ENCODE measurements around the gene KCNQ2. TPM values are rescaled to one million over a fixed set of nuclear protein-coding genes. Genes with fewer than 3 reads are reported as not detected.

KCNQ2 gene
- total and polyA plus RNA-seq, 8 donors: 0.54 to 12.5 (median 1.5) TPM

DNA sequence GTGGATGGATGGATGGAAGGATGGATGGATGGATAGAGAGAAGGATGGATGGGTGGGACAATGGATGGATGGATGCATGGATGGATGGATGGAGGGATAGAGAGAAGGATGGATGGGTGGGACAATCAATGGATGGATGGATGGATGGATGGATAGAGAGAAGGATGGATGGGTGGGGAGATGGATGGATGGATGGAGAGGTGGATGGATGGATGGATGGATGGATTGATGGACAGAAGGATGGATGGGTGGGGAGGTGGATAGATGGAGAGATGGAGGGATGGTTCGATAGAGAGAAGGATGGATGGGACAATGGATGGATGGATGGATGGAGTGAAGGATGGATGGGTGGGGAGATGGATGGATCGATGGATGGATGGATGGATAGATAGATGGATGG lies 20.1 kb upstream of the KCNQ2 start:
- Histone ChIP-seq H3K27ac (no peak overlapping the region), H3K4me3 (no peak overlapping the region), H3K27me3 (no peaks in the 10 kb centered on the region), H3K36me3 (no peaks in the 10 kb centered on the region), H3K4me1 (peaks cover 0 to 3% (median 0%) of the 10 kb centered on the region in 3 donors), H3K9me3 (no peaks in the 10 kb centered on the region)
- no peak for DNase-seq
- 70 to 90% methylated on average over 2 of the region's 2 CpGs for WGBS, 2 donors
- intact Hi-C loops (cut with DNase I): no loop called here
- no peak for FAIRE-seq
- ATAC-seq: no peak
- TF ChIP-seq, protein P1, sequence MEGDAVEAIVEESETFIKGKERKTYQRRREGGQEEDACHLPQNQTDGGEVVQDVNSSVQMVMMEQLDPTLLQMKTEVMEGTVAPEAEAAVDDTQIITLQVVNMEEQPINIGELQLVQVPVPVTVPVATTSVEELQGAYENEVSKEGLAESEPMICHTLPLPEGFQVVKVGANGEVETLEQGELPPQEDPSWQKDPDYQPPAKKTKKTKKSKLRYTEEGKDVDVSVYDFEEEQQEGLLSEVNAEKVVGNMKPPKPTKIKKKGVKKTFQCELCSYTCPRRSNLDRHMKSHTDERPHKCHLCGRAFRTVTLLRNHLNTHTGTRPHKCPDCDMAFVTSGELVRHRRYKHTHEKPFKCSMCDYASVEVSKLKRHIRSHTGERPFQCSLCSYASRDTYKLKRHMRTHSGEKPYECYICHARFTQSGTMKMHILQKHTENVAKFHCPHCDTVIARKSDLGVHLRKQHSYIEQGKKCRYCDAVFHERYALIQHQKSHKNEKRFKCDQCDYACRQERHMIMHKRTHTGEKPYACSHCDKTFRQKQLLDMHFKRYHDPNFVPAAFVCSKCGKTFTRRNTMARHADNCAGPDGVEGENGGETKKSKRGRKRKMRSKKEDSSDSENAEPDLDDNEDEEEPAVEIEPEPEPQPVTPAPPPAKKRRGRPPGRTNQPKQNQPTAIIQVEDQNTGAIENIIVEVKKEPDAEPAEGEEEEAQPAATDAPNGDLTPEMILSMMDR (IDR thresholded peaks at IDR 0.05): no peak

- no peak for ATAC-seq
- Histone ChIP-seq H3K36me3 (no peaks in the 10 kb centered on the region), H3K4me1 (peaks cover 0 to 3% (median 0%) of the 10 kb centered on the region in 3 donors), H3K4me3 (no peak overlapping the region), H3K27me3 (no peaks in the 10 kb centered on the region), H3K9me3 (no peaks in the 10 kb centered on the region), H3K27ac (no peak overlapping the region)
- DNase-seq: no peak
- intact Hi-C loops (cut with DNase I): no loop called here
- 44 to 55% methylated on average over 4 of the region's 4 CpGs for WGBS, 2 donors
- TF ChIP-seq, protein P1 (IDR thresholded peaks at IDR 0.05): no peak
- no peak for FAIRE-seq
Observed at GRCh38 chr20:63491635-63492230, 19.3 kb upstream of the KCNQ2 start.

- intact Hi-C loops (cut with DNase I): no loop called here
- Histone ChIP-seq H3K4me3 (no peak overlapping the region), H3K36me3 (no peaks in the 10 kb centered on the region), H3K9me3 (no peaks in the 10 kb centered on the region), H3K27me3 (no peaks in the 10 kb centered on the region), H3K4me1 (no peaks in the 10 kb centered on the region), H3K27ac (no peak overlapping the region)
- ATAC-seq (no peak), FAIRE-seq (no peak), DNase-seq (peak in 2 of 6 donors; percentile 5 to 43)
- TF ChIP-seq, protein P1 (IDR thresholded peaks at IDR 0.05): no peak
- WGBS, 2 donors: 46 to 58% methylated on average over 4 of the region's 4 CpGs
Observed at GRCh38 chr20:63491078-63491477, 18.6 kb upstream of the KCNQ2 start.

- Histone ChIP-seq H3K9me3 (no peaks in the 10 kb centered on the region), H3K4me3 (no peak overlapping the region), H3K36me3 (no peaks in the 10 kb centered on the region), H3K27ac (no peak overlapping the region), H3K4me1 (no peaks in the 10 kb centered on the region), H3K27me3 (no peaks in the 10 kb centered on the region)
- 55 to 68% methylated on average over 24 of the region's 24 CpGs for WGBS, 2 donors
- peak in 3 of 6 donors; percentile 26 to 56 (median 55) for DNase-seq
- TF ChIP-seq, protein P1 (IDR thresholded peaks at IDR 0.05): no peak
- ATAC-seq: no peak
- no peak for FAIRE-seq
- intact Hi-C loops (cut with DNase I): no loop called here
Observed at GRCh38 chr20:63490416-63490815, 18.0 kb upstream of the KCNQ2 start.
